ENCODE results near the gene CEP170B.

Gene CEP170B

DNA sequence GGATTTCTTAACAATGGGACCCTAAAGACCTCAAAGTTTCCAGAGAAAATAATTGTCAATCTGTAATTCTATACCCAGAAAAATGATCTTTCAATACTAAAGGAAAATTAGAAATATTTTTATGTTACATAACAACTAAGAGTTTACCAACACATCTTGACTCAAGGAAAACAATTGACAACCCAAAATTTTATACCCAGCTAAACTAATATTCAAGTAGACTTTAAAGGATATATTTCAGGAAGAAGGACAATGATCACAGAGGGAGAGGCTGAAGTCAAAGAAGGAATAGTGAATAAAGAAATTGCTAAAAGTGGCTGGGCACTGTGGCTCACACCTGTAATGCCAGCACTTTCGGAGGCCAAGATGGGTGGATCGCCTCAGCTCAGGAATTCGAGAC is 47.0 kb downstream of the CEP170B start:
- no peaks in the 10 kb centered on the region for H3K9me2 ChIP-seq (replicated peaks; ENCODE audit: control insufficient read depth, low read length)
- no peaks in the 10 kb centered on the region for H3F3A ChIP-seq (ENCODE audit: control insufficient read depth, insufficient read depth)
- peaks cover 6% of the 10 kb centered on the region; the same call in 1 of the 2 replicates for H3K4me1 ChIP-seq (ENCODE audit: control insufficient read depth, low read length)
- no peak overlapping the region for H3K4me2 ChIP-seq (ENCODE audit: low read length)
- no peaks in the 10 kb centered on the region for H4K20me1 ChIP-seq (ENCODE audit: control insufficient read depth, insufficient read depth, low read depth, low read length)
- peaks cover 40% of the 10 kb centered on the region for H3K27me3 ChIP-seq (ENCODE audit: control insufficient read depth, low read length)
- peaks cover 23% of the 10 kb centered on the region for H3K9me3 ChIP-seq (ENCODE audit: control insufficient read depth, insufficient read depth, low read length)
- no peak overlapping the region for H3K27ac ChIP-seq (ENCODE audit: low read depth, low read length)
- H3K79me2 ChIP-seq (ENCODE audit: control insufficient read depth, low read length): no peaks in the 10 kb centered on the region
- H3K36me3 ChIP-seq (ENCODE audit: control insufficient read depth, low read length): no peaks in the 10 kb centered on the region
- TF ChIP-seq, protein P1, sequence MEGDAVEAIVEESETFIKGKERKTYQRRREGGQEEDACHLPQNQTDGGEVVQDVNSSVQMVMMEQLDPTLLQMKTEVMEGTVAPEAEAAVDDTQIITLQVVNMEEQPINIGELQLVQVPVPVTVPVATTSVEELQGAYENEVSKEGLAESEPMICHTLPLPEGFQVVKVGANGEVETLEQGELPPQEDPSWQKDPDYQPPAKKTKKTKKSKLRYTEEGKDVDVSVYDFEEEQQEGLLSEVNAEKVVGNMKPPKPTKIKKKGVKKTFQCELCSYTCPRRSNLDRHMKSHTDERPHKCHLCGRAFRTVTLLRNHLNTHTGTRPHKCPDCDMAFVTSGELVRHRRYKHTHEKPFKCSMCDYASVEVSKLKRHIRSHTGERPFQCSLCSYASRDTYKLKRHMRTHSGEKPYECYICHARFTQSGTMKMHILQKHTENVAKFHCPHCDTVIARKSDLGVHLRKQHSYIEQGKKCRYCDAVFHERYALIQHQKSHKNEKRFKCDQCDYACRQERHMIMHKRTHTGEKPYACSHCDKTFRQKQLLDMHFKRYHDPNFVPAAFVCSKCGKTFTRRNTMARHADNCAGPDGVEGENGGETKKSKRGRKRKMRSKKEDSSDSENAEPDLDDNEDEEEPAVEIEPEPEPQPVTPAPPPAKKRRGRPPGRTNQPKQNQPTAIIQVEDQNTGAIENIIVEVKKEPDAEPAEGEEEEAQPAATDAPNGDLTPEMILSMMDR (IDR thresholded peaks at IDR 0.05; ENCODE audit: low read depth, low read length, poor library complexity, severe bottlenecking): no peak
- TF ChIP-seq EZH2phosphoT487 (IDR thresholded peaks at IDR 0.05; ENCODE audit: borderline replicate concordance, low read length): no peak
- H3K4me3 ChIP-seq (ENCODE audit: low read length): no peak overlapping the region

DNA sequence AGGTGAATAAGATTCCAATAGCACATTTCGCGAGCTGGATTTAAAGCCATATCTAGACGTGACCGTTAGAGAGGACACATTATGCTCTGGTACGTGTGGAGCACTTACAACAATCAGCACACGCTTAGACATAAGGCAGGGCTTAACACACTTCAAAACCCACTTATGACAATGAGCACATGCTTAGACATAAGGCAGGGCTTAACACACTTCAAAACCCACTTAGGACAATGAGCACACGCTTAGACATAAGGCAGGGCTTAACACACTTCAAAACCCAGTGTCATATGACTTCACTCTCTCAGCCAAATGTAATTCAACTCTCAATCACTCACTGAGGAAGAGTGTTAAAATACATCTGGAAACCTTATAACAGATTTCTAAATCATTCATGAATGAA is 48.4 kb downstream of the CEP170B start:
- Histone ChIP-seq H3K27me3 (ENCODE audit: control insufficient read depth, low read length) (peaks cover 27% of the 10 kb centered on the region), H3K36me3 (ENCODE audit: control insufficient read depth, low read length) (no peaks in the 10 kb centered on the region), H4K20me1 (ENCODE audit: control insufficient read depth, insufficient read depth, low read depth, low read length) (no peaks in the 10 kb centered on the region), H3K4me3 (ENCODE audit: low read length) (no peak overlapping the region), H3K4me1 (ENCODE audit: control insufficient read depth, low read length) (peaks cover 6% of the 10 kb centered on the region; the same call in 1 of the 2 replicates), H3F3A (ENCODE audit: control insufficient read depth, insufficient read depth) (no peaks in the 10 kb centered on the region), H3K9me3 (ENCODE audit: control insufficient read depth, insufficient read depth, low read length) (peaks cover 23% of the 10 kb centered on the region), H3K79me2 (ENCODE audit: control insufficient read depth, low read length) (no peaks in the 10 kb centered on the region), H3K9me2 (replicated peaks; ENCODE audit: control insufficient read depth, low read length) (no peaks in the 10 kb centered on the region), H3K27ac (ENCODE audit: low read depth, low read length) (no peak overlapping the region), H3K4me2 (ENCODE audit: low read length) (no peak overlapping the region)
- TF ChIP-seq EZH2phosphoT487 (IDR thresholded peaks at IDR 0.05; ENCODE audit: borderline replicate concordance, low read length): no peak
- TF ChIP-seq, protein P1 (IDR thresholded peaks at IDR 0.05; ENCODE audit: low read depth, low read length, poor library complexity, severe bottlenecking): no peak

DNA sequence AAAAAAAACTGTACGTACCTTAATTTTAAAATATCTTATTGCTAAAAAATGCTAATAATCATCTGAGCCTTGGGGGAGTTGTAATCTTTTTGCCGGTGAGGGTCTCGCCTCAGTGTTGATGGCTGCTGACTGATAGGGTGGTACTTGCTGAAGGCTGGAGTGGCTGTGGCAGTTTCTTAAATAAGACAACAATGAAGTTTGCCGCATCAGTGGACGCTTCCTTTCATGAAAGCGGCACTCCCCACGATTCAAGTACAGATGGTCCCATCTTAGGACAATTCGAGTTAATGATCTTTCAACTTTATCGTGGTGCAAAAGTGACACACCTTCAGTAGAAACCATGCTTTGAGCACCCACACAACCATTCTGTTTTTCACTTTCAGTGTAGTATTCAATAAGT is 52.0 kb downstream of the CEP170B start:
- H3K4me3 ChIP-seq (ENCODE audit: low read length): no peak overlapping the region
- H4K20me1 ChIP-seq (ENCODE audit: control insufficient read depth, insufficient read depth, low read depth, low read length): no peaks in the 10 kb centered on the region
- H3K79me2 ChIP-seq (ENCODE audit: control insufficient read depth, low read length): no peaks in the 10 kb centered on the region
- TF ChIP-seq, protein P1 (IDR thresholded peaks at IDR 0.05; ENCODE audit: low read depth, low read length, poor library complexity, severe bottlenecking): no peak
- TF ChIP-seq EZH2phosphoT487 (IDR thresholded peaks at IDR 0.05; ENCODE audit: borderline replicate concordance, low read length): no peak
- peaks cover 6% of the 10 kb centered on the region for H3K9me3 ChIP-seq (ENCODE audit: control insufficient read depth, insufficient read depth, low read length)
- H3K4me1 ChIP-seq (ENCODE audit: control insufficient read depth, low read length): peaks cover 6% of the 10 kb centered on the region; the same call in 1 of the 2 replicates
- H3K36me3 ChIP-seq (ENCODE audit: control insufficient read depth, low read length): no peaks in the 10 kb centered on the region
- H3F3A ChIP-seq (ENCODE audit: control insufficient read depth, insufficient read depth): no peaks in the 10 kb centered on the region
- H3K9me2 ChIP-seq (replicated peaks; ENCODE audit: control insufficient read depth, low read length): no peaks in the 10 kb centered on the region
- H3K4me2 ChIP-seq (ENCODE audit: low read length): no peak overlapping the region
- H3K27me3 ChIP-seq (ENCODE audit: control insufficient read depth, low read length): peaks cover 22% of the 10 kb centered on the region
- H3K27ac ChIP-seq (ENCODE audit: low read depth, low read length): no peak overlapping the region
